HG03045 (cell line): ENCODE results near the gene SLC15A3.

Experiments
- ATAC-seq: cut with Tn5 transposase; IDR thresholded peaks from one replicate; pipeline ENCODE4 v1.9.1; 2021; ENCODE audit warnings: mild to moderate bottlenecking, moderate library complexity; ENCODE audit not compliant: unreplicated experiment

Gene SLC15A3

DNA sequence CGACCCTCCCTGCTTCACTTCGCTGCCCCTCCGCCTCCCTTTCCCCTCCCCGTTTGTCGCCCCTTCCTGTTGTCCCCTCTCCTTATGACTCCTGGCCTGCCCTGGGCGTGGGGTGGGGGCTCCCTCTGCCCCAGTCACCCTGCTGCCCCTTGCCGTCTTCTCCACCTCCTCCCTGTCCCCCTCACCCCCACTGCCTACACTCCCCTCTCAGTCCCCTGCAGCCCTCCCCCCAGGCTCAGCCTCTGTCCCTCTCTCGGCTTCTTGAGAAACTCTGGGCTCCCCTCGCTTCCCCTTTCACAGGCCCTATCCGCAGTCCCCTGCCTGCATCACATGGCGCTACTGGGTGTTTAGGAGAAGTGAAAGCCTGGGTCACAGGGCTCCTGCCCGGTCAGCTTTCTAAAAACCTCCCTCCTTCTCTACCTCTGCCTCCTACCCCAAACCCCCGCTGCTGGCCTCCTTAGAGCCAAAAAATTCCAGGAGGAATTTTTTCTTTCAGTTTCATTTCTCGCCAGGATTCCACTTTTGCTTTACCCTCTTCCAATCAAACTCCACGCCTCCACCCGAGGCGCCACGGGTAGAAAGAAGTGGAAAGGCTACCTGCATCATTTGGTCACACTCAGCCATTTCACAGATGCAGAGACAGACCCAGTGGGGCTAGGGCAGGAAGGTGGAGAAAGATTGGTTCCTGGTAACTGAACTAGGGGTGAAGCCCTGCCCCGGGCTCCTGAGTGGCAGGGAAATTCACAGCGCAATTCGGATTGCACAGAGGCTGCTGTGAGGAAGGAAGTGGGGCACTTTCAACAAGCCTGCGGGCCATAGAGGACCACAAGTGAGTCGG, at the start of gene SLC15A3:
Gene SLC15A3, minus strand, starts transcription at position 273 of the 838 bp plus-strand sequence. CDS start 625 bp downstream, outside the sequence.
- peak; percentile 62 for ATAC-seq

- no peak for ATAC-seq
These were observed 48.5 kb upstream of the SLC15A3 start for GRCh38 chr11:61000426-61000825.

DNA sequence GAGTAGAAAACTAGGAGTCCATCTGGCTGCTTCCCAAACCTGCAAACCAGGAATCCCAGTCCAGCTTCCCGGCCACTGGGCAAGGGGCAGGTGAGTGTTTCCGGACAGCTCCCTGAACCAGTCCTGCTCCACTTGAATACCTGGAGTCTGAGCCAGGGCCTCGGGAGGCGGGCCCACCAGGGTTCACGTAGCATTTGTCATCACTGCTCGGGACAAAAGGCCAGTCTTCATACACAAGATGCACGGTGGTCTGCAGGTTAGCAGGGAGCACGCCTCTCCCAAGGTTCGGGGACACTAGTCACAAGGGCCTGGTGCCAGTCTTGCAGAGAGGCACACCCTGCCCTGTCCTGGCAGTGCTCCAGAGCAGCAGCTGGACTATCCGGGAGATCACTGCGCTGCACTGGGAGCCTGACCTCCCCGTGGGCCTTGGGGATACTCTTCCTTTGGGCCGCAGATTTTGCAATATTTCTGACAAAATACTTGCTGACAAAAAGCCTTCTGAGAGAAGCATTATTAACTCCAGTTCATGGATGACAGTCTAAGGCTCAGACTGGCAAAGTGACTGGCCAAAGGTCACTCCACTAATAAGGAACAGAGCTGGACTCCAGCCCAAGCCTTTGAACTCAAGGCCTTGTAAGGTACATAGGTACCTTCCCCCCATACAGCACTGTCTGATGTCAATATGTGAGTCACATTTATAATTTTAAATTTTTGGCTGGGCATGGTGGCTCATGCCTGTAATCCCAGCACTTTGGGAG, 44.6 kb upstream of the SLC15A3 start:
- ATAC-seq, result no peak

DNA sequence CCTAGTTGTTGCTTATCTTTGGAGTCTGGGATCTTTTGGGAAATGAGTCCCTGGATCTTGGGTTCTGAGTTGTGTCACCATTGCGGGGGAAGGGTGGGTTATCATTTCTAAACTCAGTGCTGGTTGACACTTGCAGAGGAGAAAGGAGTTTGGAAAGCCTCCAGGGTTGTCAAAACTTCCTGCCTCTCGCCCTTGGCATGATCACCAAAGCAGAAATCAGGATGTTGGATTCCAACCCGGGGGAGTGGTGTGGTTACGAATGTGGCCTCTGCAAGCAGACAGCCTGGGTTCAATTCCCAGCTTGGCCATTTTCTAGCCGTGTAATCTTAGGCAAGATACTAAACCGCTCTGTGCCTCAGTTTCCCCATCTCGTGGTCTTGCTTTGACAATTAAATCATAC, 43.8 kb upstream of the SLC15A3 start:
- ATAC-seq, result no peak

DNA sequence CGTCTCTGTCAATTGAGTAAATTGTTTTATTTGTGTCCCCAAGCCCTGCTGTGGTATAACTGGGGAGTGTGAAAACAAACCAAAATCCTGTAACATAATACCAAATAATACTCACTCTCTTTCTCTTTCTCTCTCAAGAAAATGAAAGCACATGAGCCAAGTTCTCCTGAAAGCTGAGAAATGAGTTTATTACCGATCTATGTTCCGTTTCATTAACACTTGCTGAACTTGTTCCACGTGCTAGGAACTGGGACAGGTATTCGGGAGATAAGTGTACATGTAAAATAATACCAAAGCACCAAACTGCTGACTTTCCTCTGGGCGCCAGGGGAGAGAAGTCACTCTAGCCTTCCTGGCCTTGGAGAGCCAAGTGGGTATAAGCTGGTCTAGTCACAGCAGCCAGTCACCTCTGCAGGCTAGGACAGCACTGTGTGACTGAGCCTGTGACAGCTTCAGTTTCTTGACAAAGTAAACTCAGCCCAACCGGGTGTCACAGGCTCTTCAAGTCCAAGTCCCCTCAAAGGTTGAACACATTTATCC, 42.6 kb upstream of the SLC15A3 start:
- no peak for ATAC-seq

DNA sequence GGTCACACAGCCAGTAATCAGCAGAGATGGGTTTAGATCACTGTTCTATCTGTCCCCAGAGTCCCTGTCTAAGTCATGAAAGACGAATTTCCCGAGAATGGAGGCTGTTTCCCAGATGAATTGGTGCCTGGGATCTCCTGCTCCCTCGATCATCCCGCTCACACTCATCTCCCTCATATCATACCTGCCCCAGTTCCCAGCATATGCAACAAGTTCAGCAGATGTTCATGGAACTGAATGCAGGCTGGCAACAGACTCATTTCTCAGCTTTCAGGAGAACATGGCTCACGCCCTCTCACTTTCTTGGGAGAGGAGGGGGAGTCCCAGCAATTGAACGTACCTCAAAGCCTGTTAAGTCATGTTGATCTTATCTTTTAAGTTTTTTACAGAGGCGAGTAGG, 41.6 kb upstream of the SLC15A3 start:
- ATAC-seq, result no peak

DNA sequence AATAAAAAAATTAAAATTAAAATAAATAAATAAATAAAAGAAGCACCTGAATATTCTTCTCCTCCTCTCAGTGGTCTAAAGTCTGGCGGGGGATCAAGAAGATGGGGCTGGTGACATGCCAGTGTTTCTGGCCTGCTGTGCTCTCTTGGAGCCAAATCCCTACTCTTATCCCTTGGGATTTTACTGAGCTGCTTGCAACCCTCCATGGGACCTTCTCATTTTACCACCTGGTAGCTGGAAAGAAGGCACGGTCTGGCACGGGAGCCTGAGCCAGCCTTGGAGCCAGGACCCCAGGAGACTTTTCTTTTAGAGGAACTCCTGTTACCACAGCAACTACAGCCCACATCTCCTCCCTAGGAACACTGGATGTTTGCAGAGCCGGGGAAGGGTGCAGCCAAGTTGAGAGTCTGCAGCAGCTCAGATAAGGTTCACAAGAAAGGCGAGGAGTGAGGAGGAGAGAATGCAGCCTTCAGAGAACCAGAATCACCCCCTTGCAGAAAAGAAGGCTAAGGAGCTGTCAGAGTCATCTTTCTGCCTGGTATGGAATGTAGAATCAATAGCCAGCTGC, 41.0 kb upstream of the SLC15A3 start:
- ATAC-seq, result no peak

GRCh38 chr11:60991457-60991856, 39.5 kb upstream of the SLC15A3 start:
- no peak for ATAC-seq

GRCh38 chr11:60989093-60989650, 37.2 kb upstream of the SLC15A3 start:
- no peak for ATAC-seq

DNA sequence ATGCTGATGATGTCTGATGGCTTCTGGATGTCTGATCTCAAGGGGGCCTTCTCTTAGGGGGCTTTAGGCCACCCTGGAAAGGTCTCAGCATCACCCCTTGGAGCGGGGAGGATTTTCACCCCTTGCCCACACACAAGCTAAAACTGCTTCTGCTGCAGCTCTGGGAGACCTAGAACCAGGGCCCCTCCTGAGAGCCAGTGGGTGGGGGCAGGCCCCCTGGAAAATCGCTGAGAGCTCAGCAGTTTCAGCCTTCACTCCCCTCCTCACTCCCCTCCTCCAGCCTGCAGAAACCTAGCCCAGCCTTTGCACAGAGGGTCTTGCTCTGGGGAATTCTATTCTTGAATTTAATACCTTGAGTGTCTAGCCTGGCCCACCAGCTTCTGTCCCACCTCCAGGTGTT, 36.7 kb upstream of the SLC15A3 start:
- ATAC-seq, result no peak

DNA sequence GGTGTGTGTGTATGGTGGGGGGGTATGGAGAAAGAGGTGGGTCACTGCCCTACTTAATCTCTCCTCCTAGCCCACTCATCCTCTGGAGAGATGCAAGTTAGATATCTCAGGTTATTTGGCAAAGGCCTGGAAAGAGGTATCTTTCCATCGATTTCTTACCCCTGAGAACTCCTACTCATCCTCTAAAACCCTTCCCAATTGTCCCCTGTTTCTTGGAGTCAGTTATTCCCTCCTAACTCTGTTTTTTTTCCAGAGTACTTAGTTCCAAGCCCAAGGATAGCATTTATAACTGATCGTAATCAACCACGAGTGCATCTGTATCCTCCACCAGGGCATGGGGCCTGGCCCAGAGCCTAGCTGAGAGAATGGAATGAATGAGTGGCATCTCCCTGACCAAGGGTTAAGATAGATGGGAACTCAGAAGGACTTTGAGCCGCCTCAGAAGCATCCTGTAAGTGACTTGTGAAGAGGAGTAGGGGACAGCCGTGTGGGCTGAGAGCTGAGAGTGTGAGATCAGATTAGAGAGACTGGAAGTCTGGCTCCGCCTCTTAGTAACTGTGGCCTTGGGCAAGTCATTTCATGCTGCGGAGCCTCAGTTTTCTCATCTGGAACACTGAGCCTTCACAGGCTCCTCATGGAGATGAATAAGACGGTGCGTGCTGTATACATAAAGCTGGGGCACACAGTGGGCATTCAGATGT, 35.8 kb upstream of the SLC15A3 start:
- ATAC-seq, result no peak

DNA sequence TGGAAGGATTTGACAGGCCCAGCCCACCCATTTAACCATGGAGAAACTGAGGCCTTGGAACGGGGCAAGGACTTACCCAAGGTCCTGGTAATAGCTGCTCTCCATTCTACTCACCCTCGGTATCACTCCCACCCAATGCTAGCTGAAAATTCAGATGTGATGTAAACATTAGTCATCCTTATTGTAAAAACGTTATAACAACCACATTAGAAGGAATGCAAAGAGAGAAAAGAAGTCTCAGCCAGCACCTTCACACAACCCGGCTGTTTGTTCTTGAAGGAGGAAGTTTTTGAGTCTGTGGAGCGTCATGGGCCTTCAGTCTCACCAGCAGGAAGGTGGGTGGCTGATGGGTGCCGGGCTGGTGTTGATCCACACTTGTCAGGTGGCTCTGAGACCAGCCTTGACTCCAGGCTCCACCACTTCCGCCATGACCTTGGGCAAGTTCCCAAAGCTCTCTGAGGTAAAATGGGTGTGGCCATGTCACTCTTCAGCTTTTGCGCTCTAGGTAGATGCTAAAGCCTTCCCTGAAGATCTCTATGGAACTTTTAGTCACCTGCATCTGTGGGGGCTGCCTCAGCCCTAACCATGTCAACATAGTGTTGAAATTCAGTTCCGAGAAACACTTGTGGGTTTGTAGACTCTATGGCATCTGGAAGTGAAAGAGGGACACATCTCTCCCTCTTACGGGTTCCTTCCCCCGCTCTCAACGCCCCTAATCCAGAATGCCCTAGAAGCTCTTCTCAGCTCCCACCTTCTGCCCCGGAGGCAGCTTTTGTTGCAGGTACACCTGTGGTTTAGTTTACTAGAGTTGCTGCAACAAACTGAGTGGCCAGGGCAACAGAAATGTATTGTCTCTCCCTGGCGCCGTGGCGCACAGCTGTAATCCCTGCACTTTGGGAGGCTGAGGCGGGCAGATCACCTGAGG, 34.3 kb upstream of the SLC15A3 start:
- no peak for ATAC-seq

- no peak for ATAC-seq
These were observed 33.5 kb upstream of the SLC15A3 start for GRCh38 chr11:60985501-60985900.

DNA sequence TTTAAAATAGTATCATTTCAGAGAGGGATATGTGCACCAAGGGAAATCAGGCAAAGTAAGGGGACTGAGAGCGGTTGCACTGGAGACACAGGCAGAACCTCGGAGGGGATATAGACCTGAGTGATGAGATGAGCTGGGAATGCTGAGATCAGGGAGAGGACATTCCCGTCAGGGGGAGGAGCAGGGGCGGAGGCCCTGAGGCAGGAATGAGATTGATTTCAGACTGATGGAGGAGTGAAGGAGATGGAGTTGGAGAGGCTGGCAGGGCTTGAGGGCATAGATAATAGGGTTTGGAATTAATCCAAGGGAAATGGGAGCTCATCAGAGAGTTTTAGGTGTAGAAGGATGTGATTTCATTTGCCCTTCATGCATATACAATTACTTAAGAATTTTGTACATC, 32.7 kb upstream of the SLC15A3 start:
- no peak for ATAC-seq

GRCh38 chr11:60984149-60984548, 32.2 kb upstream of the SLC15A3 start:
- no peak for ATAC-seq

GRCh38 chr11:60982184-60982583, 30.2 kb upstream of the SLC15A3 start:
- ATAC-seq, result no peak

GRCh38 chr11:60981515-60981914, 29.5 kb upstream of the SLC15A3 start:
- no peak for ATAC-seq

GRCh38 chr11:60978546-60979380, 26.8 kb upstream of the SLC15A3 start:
- no peak for ATAC-seq

GRCh38 chr11:60977836-60978235, 25.9 kb upstream of the SLC15A3 start:
- ATAC-seq, result no peak
